GM19324 (cell line): ENCODE data around the gene PITPNM1.
A peak's percentile ranks its signal among the peaks of the same experiment; 100 is the strongest.
"Not testable (repeated sequence)": the region's sequence is repeated elsewhere in the genome, so short reads cannot be mapped to it uniquely, and the experiment has no call there.

Experiments used
- ATAC-seq: cut with Tn5 transposase; IDR thresholded peaks from one replicate; pipeline ENCODE4 v1.9.1; 2021; ENCODE audit warnings: mild to moderate bottlenecking, moderate library complexity; ENCODE audit not compliant: unreplicated experiment, low FRiP score

Gene PITPNM1

DNA sequence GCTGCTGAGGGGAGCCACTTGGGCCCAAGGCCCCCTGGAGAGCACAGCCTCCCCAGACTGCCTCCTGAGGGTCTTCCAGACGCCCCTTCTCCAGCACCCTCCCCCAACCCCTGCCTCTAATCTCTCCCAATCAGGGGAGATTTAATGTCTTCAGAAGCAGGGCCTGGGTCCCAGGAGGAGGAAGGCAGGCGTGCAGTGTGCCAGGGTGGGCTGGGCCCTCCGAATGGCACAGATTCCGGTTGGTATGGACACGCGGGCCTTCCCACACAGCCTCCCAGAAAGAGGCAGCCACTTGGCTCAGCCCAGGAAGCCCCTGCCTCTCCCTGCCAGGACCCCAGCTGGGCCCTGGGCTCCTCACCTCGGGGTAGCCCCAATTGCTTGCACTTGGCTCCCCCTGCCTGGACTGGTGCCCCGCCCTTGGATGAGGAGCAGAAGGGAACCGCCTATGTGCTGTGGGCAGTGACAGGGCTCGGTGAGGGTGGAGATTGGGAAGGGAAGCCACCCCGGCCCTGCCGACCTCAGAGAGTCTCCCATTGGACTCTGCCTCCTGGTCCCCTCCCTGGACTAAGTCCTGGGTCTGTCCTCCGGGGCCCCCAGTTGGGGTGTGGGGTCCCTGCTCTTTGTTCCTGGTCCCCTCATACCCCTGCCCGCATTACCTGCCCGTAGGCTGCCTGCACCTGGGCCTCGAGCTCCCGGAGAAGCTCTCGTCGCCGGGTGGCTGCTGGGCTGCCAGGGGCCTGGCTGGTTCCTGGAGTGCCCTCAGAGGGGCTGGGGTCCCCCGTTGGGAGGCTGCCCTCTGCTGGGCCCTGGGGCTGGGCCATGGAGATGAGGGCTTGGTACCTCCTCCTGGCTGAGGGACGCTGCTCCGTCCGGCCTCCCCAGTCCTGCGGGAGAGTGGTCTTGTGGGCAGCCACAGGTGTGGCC, 18.7 kb upstream of the PITPNM1 start:
- no peak for ATAC-seq

DNA sequence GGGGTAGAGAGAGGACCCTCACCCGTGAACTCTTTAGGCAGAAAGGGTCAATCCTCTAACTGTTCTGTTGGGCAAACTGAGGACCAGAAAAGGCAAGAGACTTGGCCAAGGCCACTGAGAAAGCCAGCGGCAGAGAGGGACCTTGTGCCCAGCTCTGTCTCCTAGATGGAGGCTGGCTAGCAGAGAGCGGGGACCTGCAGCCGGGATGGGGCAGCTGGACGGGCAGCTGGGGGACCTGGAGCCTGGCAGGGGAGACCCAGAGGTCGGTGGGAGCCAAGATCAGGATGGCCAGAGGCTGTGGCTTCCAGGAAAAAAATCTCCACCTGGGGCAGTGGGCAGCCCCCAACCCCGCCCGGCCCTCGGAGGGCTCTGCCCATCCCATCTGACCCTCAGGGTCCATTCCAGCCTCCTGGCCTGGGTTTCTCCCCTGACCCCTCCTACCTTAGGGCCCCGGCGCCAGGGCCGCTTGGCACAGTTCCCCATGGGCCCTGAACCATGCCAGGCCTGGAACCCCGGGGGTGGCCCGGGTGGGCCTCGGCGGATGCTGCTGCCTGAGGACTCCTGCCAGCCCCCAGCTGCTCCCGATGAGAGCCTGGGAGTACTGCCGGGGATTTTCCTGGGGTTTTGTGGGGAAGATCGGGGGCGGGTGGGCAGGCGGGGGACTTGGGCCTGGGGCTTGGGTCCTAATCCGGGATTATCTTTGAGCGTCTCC, 17.8 kb upstream of the PITPNM1 start, which contains the start of gene CABP2:
TSS of gene CABP2 (minus strand) at position 603 of the 712 bp plus-strand sequence. CDS start at position 483, 120 bp downstream.
- no peak for ATAC-seq

DNA sequence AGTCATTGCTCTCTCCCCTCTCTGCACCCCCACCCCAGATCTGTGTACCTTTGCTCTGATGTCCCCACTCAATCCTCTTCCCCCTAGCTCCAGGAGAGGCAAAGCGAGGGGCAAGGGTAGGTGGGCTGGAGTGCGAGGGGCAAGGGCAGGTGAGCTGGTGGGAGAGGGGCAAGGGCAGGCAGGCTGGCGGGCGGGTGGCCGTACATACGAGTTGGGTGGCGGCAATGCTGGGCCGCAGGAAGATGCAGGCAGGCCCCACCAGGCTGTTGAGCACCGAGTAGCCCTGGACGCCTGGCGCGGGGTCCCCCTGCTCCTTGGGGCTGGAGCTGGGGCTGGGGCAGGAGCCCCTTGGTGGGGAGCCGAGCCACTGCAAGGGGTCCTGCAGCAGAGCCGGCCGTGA, 17.2 kb upstream of the PITPNM1 start:
- no peak for ATAC-seq

DNA sequence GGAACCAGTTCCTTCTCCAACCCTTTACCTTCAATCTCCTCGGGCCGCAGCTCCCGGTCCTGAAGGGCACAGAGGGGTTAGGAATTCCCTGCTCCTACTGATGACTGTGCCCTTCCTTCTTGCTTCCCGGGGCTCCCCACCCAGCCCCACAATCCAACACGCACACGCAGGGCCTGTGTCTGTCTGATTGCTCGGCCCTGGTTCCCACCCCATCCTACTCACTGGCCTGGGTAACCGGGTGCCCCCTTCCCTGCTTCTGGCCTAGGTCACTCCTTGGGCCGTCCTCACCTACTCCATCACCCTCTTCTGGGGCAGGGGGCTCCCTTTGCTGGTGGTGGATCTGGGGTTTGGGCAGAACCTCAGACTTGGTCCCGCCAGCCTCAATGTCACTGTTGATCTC, 16.8 kb upstream of the PITPNM1 start:
- ATAC-seq = no peak

DNA sequence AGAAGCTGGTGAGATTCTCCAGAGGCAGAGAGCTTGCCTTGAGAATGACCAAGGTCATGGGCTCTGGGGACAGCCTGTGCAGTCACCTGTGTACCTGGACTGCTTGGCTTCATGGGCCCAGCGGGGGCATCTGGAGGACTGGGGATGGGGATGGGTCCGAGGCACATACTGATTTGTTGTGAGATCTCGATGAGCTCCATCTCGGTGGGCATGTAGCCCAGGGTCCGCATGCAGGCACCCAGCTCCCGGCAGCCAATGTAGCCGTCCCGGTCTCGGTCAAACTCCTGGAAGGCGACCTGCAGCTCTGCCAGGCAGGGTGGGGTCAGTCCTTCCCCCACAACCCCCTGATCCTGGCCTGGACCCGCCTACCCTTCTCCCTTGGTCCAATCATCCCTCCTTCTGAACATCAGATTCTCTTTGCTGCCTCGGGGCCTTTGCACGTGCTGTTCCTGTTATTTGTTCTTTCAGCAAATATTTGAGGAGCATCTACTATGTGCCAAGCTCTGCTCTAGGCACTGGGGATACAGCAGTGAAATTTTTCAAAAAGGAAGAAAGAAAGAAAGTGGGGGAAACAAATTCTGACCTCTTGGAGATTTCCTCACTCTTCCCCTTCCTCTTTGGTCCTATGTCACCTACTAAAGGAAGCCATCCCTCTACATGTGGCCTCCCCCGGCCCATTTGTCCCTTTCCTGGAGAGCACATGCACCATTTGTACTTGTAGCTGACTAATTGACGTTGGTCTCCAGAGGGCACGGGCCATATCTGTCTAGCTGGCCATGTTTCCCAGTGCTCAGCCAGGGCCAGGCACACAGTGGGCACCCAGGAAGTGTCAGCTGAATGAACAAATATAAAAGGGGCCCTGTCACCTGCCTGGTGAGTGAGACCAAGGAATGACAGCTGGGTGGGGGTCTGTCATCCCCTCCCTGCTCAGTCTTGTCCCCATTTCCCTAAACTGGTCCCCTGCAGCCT, 16.0 kb upstream of the PITPNM1 start:
- ATAC-seq = no peak

DNA sequence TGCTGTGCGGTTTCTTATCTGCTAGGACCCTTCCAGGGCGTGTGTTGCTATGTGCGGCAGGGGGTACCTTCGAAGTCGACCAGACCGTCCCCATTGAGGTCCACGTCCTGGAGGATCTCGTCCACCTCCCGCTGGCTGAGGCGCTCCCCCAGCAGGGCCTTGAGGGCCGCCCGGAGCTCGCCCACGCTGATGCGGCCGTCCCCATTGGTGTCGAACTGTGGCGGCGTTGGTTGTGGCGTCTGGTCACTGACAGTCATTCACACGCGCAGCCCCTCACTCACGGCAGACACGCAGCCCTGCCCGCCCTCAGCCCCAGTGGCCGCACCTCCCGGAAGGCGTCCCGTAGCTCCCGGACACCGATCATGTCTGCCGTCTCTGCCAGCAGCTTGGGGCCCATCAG, 14.6 kb upstream of the PITPNM1 start:
- no peak for ATAC-seq

DNA sequence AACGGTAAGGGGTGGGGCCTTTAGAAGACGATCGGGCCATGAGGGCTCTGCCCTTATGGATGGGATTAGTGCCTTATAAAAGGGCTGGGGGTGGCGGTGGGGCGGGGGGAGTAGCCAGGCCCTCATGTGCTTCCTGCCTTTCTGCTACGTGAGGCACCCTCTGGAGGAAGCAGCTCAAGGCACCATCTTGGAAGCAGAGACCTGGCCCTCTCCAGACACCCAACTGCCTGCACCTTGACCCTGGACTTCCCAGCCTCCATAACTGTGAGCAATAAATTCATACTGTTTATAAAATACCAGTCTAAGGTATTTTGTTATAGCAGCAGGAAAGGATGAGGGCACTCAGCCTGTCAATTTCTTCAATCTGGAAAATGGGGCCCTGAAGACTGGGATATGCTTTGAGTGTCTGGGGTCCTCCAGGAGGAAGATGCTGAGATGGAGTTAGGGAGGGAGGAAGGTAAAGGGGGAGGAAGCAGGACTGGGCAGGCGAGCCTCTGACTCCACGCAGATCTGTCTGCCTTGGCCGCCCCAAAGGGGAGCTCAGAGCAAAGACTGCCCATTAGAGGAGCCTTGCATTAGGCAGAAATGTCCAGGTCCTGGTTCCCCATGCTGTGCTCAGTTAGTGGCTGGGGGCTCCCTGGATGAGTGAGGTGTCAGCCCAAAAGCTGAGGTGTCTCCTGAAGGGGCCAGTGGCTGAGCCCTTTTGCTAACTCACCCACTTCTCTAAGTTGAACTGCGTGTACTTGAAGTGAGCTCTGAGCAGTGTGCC, 12.8 kb upstream of the PITPNM1 start:
- ATAC-seq = no peak

DNA sequence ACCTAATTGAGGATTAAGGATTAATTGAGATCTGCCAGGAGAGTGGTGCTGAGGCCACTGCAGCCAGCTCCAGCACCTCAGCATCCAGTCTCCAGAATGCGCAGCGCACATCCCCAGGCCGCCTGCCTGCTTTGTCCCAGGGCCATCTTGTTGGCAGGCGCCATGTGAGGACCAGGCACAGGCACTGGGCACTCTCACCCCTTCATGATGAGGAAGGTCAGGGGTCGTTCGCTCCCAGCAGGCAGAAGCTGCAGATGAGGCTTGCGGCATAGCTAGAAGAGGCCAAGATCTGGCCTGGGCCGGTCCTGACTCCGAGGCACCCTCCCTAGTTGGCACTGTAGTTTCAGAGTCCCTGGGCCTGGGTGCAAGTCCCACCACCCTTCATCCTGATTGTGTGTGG, 11.6 kb upstream of the PITPNM1 start:
- ATAC-seq = no peak

DNA sequence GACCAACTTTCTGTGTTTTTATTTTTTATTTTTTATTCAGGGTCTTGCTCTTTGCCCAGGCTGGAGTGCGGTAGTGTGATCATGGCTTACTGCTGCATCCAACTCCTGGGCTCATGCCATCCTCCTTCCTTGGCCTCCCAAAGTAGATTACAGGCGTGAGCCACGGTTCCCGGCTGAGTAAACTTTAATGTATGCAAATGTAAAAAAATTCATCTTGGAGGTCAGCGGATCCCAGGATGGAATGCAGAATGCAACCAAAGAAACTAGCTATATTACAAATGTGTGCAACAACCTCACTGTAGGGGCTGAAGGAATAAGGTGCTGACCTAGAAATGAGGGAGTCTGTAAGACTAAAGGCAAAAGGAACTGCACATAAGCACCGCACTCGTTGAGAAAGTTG, 9.0 kb upstream of the PITPNM1 start:
- ATAC-seq = no peak

DNA sequence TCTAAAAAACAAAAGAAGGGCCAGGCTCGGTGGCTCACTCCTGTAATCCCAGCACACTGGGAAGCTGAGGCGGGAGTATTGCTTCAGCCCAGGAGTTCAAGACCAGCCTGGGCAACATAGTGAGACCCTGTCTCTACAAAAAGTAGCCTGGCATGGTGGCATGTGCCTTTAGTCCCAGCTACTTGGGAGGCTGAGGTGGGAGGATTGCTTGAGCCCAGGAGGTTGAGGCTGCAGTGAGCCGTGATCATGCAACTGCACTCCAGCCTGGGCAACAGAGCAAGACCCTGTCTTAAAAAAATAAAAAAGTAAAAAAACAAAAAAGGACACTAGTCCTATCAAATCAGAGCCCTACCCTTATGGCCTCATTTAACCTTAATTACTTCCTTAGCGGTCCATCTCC, 6.4 kb upstream of the PITPNM1 start:
- ATAC-seq = not testable (repeated sequence)

DNA sequence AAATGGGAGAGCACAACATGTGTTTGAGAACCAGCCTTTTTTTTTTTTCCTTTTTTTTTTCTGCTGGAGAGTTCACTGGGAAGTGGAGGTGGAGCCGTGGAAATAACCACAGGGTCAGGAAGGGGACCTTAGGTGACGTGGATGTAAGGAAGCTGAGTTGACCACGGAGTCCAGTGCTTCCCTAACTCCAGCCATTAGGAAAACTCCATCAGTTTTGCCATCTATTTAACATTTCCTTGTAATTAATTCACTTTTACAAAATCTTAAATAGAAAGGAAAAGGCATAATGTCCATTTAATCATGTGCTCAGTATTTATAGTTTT, 4.8 kb upstream of the PITPNM1 start:
- ATAC-seq = no peak

DNA sequence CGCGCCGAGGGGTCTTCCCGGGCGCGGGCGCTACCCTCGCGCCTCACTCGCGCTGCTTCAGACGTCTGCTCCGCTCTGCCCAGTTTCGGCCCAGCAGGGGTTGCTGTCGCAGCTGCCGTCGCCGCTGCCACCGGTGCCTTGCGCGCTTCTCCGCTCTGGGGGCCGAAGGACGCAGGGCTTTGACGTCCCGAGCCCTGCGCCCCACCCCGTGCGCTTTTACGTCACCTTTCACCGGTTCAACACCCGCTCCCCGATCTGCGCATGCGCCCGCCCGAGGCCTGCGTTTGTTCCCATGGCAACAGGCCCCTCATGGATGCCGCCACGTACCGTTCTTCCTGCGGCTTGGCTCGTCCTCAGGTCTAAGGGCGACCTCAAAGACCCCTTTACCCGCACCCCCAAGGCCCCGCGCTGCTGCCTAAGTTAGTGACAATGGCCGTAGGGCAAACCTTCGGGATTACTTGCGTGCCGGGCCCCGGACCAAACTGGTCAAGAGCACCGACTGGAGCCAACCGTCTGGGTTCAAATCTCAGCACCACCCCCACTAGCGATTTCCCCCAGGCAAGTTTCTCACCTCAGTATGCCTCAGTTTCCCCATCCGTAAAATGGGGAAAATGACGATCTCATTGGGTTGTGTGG, 3.4 kb upstream of the PITPNM1 start:
- peak; percentile 42 for ATAC-seq

DNA sequence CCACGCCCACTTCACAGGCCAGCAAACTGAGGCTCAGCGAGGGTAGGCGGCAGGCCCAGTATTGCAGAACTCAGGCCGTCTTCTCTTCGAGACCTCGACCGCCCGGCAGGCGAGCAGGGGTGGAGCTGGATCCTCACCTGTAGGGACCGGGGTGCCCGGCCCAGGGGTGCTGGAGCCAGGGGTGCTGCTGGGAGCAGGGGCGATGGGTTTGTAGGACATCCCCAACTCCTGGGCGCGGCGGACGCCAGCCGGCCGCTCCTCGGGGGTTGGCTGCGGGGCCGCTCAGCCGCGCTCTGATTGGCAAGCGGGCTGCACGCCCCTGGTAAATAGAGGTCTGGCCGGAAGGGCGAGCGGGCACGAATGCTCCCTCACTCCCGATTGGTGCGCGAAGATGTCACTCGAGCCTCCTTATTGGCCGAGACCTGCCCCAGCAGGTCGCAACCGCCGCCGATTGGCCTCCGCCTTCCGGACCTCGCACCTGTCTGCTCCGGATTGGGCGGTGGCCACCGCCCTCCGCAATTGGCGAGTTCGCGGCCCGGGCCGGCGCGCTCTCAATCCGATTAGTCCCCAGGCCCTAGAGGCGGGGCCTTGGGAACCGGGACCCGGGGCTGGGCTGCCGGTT, 2.8 kb upstream of the PITPNM1 start, which contains the start of gene CDK2AP2:
TSS of gene CDK2AP2 (minus strand) at position 299 of the 622 bp plus-strand sequence. CDS start at position 219, 80 bp downstream.
- peak; percentile 84 for ATAC-seq

DNA sequence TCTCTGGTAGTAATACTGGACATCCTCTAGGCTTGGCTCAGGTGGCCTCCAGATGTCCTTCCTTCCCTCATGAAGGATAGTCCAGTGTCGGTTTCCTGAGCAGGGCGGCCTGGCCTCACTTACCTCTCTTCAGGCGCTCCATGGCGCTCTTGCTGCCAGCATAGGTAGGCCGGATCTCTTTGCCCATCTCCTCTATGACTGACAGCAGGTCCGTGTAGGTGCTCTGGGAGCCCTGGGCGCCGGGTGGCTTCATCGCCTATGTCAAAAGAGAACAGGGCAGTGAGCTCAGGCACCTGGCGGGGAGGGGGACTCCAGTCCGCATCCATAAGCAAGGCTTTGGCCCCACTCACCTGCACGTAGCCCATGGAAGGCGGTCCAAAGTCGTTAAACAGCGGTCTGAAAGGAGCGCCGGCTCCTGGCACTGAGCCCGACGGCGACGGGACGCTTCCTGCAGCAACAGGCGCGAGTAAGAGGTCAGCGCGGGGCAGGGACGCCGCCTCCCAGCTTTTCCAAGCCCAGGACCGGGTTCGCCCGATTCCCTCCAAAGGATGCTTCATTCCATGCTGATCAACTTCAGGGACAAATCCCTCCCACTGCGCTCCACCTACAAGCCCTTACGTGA, 2.2 kb upstream of the PITPNM1 start:
- ATAC-seq = no peak

DNA sequence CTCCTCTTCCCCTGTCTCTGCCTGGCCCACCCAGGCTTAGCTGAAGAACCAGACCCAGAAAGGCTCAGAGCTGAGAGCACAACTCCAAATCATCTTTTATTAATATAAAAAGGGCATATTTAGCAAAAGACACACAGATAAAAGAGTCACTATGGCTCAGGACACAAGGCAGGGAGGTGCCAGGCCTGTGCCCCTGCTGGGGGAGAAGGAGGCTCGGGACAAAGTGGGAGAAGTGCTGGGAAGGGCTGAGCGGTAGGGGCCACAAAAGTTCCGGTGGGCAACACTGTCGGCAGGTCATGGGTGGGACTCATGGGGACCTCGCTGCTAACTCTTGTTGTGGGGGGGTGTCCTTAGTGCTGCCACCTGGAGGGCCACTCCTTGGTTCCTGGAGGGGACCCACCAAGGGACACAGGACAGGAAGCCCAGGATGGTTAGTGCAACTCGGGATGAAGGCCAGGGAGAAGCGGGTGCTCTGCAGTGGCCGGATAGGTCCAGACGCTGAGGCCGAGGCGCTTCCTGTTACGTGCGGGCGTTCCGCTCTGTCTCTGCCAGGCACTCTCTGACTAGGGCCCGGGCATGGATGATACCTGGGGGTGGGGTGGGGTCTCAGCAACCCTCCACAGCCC, 1.4 kb upstream of the PITPNM1 start:
- no peak for ATAC-seq

DNA sequence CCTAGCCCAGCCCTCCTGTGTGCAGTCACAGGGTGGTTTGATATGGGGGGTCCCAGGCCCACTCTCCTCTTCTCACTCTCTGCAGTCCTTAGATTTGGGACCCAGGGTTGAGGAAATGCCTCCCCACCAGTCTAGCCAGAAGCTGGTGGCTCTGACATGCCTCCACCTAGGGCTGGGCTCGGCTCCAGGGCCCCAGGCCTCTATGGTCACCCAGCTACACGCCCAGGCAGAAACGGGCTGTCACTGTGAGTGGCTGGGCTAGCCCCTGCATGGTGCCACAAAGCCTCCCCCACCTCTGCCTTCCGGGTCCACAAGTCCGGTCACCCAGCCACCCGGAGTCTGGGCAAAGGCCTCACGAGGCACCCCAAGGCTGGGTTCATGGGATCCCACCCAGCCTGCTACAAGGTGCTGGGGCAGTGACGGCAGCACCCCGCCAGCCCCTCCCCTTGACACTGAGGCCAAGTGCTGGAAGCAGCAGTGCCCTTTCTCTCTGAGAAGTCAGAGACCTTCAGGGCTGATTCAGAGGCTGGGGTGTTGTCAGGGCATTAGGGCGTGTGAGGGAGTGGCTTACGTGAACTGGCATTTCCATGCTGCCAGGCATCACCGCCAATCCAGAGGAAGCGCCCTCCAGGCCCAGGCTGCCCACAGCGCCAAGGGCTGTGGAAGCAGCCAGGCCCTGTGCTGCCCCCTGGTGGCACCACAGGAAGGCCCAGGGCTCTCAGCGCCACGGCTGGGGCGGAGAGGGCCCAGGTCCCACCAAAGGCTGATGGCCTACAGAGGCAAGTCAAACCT, 638 bp upstream of the PITPNM1 start:
- ATAC-seq = no peak
